Regular cardiac myocyte (primary cell): ENCODE data around the gene RCCD1. TPM values are rescaled to one million over a fixed set of nuclear protein-coding genes. Genes with fewer than 3 reads are reported as not detected.

Experiments
- total RNA-seq: library from RNA; depleted of rRNA; stranded (reverse); fragments of >200 nt; gene quantifications from 2 replicates; pipeline ENCODE4 v1.2.3, GENCODE V29; 2014

RCCD1 gene, protein sequence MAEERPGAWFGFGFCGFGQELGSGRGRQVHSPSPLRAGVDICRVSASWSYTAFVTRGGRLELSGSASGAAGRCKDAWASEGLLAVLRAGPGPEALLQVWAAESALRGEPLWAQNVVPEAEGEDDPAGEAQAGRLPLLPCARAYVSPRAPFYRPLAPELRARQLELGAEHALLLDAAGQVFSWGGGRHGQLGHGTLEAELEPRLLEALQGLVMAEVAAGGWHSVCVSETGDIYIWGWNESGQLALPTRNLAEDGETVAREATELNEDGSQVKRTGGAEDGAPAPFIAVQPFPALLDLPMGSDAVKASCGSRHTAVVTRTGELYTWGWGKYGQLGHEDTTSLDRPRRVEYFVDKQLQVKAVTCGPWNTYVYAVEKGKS
- total RNA-seq: 11.3 and 15.7 TPM in 2 replicates

DNA sequence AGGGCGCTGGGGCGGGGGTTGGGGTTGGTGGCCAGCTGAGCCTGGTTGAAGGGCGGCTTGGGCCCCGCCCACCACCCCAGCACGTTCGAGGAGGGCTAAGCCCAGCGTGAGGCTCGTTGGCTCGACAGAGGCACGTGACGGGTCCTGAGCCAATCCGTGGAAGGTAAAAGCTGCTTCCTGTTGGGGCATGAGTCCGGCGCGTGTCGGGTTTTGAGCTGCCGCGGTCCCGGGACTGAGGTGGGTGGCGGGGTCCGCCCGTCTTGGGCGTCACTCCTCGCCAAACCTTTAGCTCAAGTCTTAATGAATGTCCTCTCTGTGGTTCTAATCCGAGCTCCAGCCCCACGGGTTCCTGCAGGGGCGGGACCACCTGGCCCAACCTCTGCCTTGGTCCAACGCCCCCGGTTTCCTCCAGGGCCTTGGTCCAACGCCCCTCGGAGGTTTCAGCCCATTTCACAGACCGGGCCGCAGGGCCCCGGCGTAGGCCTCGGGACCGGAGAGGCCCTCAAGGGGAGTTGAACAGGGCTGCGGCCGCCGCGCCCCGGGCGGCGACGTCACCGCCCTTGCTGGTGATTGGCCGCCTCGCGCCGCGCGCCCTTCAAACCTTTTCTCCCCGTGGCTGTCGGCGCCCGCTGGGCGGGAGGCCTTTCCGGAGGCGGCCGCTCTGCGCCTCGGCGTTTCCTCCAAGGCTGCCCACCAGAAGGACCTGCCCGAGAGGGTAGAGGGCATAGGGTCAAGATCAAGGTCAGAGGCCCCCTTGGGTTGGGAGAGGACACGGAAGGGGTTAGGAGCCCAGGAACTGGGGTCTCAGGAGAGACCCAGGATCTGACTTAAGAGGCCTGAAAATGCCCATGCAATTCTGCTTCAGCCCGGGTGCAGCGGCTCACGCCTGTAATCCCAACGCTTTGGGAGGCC is at the start of gene RCCD1:
Gene RCCD1 (plus strand): TSS at position 173 of the 912 bp plus-strand sequence. CDS start 1,851 bp downstream, outside the sequence.

DNA sequence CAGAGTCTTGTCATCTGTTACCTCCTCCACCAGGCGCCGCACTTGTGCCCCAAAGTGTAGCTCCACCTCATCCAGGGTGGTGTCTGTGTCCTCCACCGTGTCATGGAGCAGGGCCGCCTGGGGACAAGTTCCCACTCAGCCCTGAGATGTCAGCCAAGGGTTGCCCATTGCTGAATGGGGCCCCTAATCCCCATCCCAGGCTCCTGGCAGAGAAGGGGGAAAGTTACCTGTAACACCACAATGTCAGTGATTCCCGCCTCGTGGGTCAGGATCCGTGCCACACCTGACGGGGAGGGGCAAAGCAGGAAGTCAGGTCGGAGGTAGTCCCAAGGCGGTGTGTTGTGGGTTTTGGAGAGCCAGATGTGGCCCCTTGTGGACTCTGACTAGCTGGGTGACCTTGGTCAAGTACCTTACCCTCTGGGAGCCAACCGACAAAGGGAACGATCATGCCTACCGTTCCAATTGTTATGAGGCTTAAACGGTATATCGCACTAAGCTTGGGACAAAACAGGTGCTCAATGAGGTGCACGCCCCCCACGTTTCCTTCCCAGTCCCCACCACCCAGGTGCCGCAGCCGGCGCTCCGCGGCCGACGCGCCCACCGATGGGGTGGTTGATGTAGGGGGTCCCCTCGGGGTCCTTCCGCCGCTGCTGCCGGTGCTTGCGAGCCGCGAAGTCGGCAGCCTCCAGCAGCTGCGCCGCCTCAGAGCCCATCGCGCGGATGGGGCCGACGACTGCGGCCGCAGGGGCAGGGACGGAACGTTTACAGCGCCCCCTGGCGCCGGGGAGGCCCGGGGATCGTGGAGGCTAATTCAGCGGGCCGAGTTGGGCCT is 22.6 kb upstream of the RCCD1 start, which contains the start of gene HDDC3:
Gene HDDC3 (minus strand): TSS at position 722 of the 832 bp plus-strand sequence. CDS start 9 bp downstream, at position 713.

DNA sequence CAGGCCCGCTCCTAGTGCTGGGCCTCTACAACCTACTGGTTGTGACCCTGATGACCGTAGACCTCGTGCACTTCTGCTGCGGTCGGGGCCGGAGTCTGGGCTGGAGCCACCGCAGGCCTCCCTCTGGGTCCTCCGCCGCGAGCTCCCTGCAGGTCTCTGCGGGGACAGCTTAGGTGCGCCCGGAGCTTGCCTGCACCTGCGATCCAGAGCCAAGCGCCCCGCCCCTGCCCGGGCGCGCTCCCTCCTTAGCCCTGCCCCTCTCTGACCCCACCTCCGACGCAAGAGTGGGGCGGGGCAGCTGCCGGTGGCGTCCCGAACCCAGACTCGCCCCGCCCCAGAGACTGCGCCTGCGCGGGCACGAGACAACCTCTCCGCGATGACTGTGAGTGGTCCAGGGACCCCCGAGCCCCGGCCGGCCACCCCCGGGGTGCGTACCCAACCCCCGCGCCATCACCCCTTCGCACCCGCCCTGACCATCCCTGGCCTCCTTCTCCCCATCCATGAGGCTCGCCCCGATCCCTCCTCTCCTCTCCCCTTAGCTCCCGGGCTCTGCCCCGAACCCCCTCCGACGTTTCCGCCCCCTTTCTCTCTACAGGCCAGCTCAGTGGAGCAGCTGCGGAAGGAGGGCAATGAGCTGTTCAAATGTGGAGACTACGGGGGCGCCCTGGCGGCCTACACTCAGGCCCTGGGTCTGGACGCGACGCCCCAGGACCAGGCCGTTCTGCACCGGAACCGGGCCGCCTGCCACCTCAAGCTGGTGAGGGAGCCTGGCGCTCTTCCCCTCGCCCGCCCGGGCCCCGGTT is 19.5 kb upstream of the RCCD1 start, which contains the start of gene UNC45A:
Gene UNC45A (plus strand): TSS at position 337 of the 803 bp plus-strand sequence. CDS start 40 bp downstream, at position 377.

DNA sequence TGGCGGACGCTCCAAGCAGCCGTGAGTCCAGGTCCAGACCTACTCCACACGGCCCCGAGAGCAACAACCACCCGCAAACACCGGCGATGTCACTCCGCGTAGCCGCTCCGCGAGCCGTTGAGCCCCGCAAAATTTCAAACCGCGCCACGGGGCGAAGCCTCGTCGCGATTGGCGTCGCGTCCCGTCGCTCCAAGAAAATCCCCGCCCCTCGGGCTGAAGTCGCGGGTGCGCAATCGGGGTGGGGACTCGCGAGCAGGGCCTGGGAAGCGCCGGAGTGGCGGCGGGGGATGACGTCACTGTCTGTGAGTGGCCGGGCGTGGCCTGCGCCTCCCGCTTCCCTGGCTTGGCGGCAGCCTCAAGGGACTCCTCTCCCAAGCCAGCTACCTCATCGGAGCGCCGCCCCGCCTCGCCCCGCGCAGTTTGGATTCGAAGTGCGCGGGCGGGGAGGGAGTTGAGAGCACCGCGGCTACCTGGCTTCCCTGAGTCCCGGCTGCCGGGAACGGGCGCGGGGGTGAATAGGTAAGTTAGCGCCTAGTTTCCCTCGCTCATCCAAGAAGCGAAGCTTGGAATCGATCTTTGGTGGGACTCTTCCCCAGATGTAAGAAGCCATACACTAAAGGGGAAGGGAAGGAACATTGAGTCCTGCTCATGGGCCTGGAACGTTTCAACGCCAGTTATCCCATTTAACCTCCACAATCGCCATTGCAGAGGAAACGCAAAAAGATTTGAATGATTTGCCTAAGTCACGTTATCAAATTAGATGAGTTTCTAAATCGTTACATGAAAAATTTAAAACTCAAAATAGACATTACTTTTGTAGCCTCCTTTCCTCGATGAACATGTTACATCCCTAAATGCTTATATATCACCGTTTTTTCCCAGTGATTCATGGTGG is 40.0 kb downstream of the RCCD1 start, which contains the start of gene PRC1:
Gene PRC1 (minus strand): TSS at position 119 of the 895 bp plus-strand sequence. CDS start 118 bp downstream, at position 1.

Other genes starting within 250 kb of the RCCD1 start
- 0.85 and 8.8 TPM in 2 replicates for gene BLM, start 237.5 kb upstream of the RCCD1 start, total RNA-seq
- 39.5 and 94.1 TPM in 2 replicates for gene FURIN, start 86.3 kb upstream of the RCCD1 start, total RNA-seq
- 15.7 and 30.2 TPM in 2 replicates for gene FES, start 70.4 kb upstream of the RCCD1 start, total RNA-seq
- 18.6 and 22.0 TPM in 2 replicates for gene MAN2A2, start 51.6 kb upstream of the RCCD1 start, total RNA-seq
- gene HDDC3, start 22.3 kb upstream of the RCCD1 start, total RNA-seq: 19.2 and 21.5 TPM in 2 replicates
- 89.9 and 101 TPM in 2 replicates for gene UNC45A, start 19.6 kb upstream of the RCCD1 start, total RNA-seq
- gene PRC1, start 39.7 kb downstream of the RCCD1 start, total RNA-seq: 33.5 and 247 TPM in 2 replicates
- gene VPS33B, start 67.7 kb downstream of the RCCD1 start, total RNA-seq: 9.6 and 10.7 TPM in 2 replicates
- gene SV2B, start 145.4 kb downstream of the RCCD1 start, total RNA-seq: not detected in 2 replicates